B cell (primary cell): ENCODE results near the gene AGAP1. TPM values are rescaled to one million over a fixed set of nuclear protein-coding genes. Genes with fewer than 3 reads are reported as not detected.

ENCODE experiments used
- ATAC-seq: fragments of 200-7000 bp; cut with Tn5 transposase; one replicate; pipeline ENCODE4 v1.10.0; 2021; ENCODE audit warnings: low read depth, mild to moderate bottlenecking, moderate number of reproducible peaks, moderate library complexity
- CTCF ChIA-PET: fragments of 350-600 bp; sonication (Branson Sonifier 250); formaldehyde crosslinking; loops from one replicate; lab custom pipeline; 2021; ENCODE audit warnings: antibody characterized with exemption, inconsistent platforms; lab: Charles Lee
- POLR2A ChIA-PET: fragments of 350-600 bp; sonication (Branson Sonifier 250); formaldehyde crosslinking; loops from one replicate; lab custom pipeline; 2021; ENCODE audit warnings: antibody characterized with exemption; lab: Charles Lee
- DNase-seq: peaks from one replicate; pipeline ENCODE4 v3.0.0; 2013
- H2AFZ ChIP-seq: 2 replicates; pipeline ENCODE4 v1.6.1; 2012; ENCODE audit warnings: mild to moderate bottlenecking, low read depth, low read length; ENCODE audit not compliant: insufficient read depth, poor library complexity, severe bottlenecking
- H3K27ac ChIP-seq, 2 donors: 1 replicate in 1 of 2; 2 replicates in 1 of 2; pipeline ENCODE4 v1.5.1; 2012 to 2013; ENCODE audit warnings: low read length in 2 of 2, mild to moderate bottlenecking in 2 of 2, moderate library complexity in 1 of 2
- H3K27me3 ChIP-seq, 4 experiments: fragments of 200-600 bp in 1 of 4; sonication (generic) in 1 of 4; replicated peaks in 1 of 4; 1 replicate in 2 of 4; 2 replicates in 2 of 4; pipeline versions ENCODE4 v1.6.1 to v1.7.0; 2013 to 2016; ENCODE audit warnings: low read length in 3 of 4, mild to moderate bottlenecking in 2 of 4, mixed read lengths in 1 of 4, moderate library complexity in 1 of 4; ENCODE audit not compliant: insufficient read depth in 4 of 4, control insufficient read depth in 3 of 4; ENCODE audit errors: control extremely low read depth in 1 of 4
- H3K36me3 ChIP-seq, 2 experiments: replicated peaks in 1 of 2; 1 replicate in 1 of 2; 2 replicates in 1 of 2; pipeline versions ENCODE4 v1.6.1 to v1.7.1; 2013; ENCODE audit warnings: low read length in 1 of 2; ENCODE audit not compliant: insufficient read depth in 2 of 2, control insufficient read depth in 1 of 2; ENCODE audit errors: control extremely low read depth in 1 of 2, extremely low read depth in 1 of 2
- H3K4me1 ChIP-seq, 2 donors: fragments of 200-600 bp in 1 of 2; sonication (generic) in 1 of 2; 1 replicate in 1 of 2; 2 replicates in 1 of 2; pipeline versions ENCODE4 v1.5.1 to v1.6.1; 2013 to 2017; ENCODE audit warnings: low read length in 2 of 2; ENCODE audit not compliant: control insufficient read depth in 2 of 2, insufficient read depth in 2 of 2
- H3K4me2 ChIP-seq: replicated peaks from 2 replicates; pipeline ENCODE3; 2012; ENCODE audit warnings: mild to moderate bottlenecking, low read depth, low read length; ENCODE audit not compliant: poor library complexity, severe bottlenecking
- H3K4me3 ChIP-seq, 5 experiments: fragments of 200-600 bp in 1 of 5; sonication (generic) in 1 of 5; 1 replicate in 3 of 5; 2 replicates in 2 of 5; pipeline versions ENCODE4 v1.5.1 to v1.7.0; 2011 to 2016; ENCODE audit warnings: low read length in 4 of 5, mild to moderate bottlenecking in 4 of 5, low read depth in 2 of 5, control low read depth in 1 of 5, moderate library complexity in 1 of 5; ENCODE audit not compliant: insufficient read depth in 1 of 5; ENCODE audit errors: control extremely low read depth in 1 of 5, extremely low read depth in 1 of 5
- H3K79me2 ChIP-seq: fragments of 200-600 bp; sonication (generic); one replicate; pipeline ENCODE4 v1.6.0; 2016; ENCODE audit warnings: low read length; ENCODE audit not compliant: control insufficient read depth, insufficient read depth
- H3K9ac ChIP-seq: fragments of 200-600 bp; sonication (generic); 2 replicates; pipeline ENCODE4 v1.6.1; 2017; ENCODE audit warnings: mild to moderate bottlenecking, low read length, moderate library complexity
- H3K9me3 ChIP-seq, 3 donors: one replicate each; pipeline versions ENCODE4 v1.6.1 to v1.7.1; 2013; ENCODE audit warnings: low read length in 2 of 3; ENCODE audit not compliant: control insufficient read depth in 2 of 3, insufficient read depth in 1 of 3; ENCODE audit errors: control extremely low read depth in 1 of 3
- H4K20me1 ChIP-seq: 2 replicates; pipeline ENCODE4 v1.6.0; 2012; ENCODE audit warnings: mild to moderate bottlenecking, low read length; ENCODE audit not compliant: insufficient read depth, control insufficient read depth, poor library complexity, severe bottlenecking
- H3K27ac Mint-ChIP-seq: one replicate; pipeline ENCODE4 v1.8.0; 2021; ENCODE audit warnings: mixed read lengths
- H3K27me3 Mint-ChIP-seq: one replicate; pipeline ENCODE4 v1.8.0; 2021; ENCODE audit warnings: mixed read lengths
- H3K4me1 Mint-ChIP-seq: one replicate; pipeline ENCODE4 v1.8.0; 2021; ENCODE audit warnings: mixed read lengths
- H3K4me3 Mint-ChIP-seq: one replicate; pipeline ENCODE4 v1.8.0; 2021; ENCODE audit warnings: mixed read lengths
- H3K9me3 Mint-ChIP-seq: one replicate; pipeline ENCODE4 v1.8.0; 2022; ENCODE audit warnings: mixed read lengths; ENCODE audit not compliant: insufficient read depth
- CTCF ChIP-seq: fragments of 200-600 bp; IDR thresholded peaks from one replicate; pipeline ENCODE4 v1.8.0; 2022; ENCODE audit warnings: antibody characterized with exemption, mild to moderate bottlenecking
- EZH2 ChIP-seq: IDR thresholded peaks from 2 replicates; pipeline ENCODE4 v1.6.1; 2012; ENCODE audit warnings: borderline replicate concordance, low read depth, mild to moderate bottlenecking, moderate library complexity, low read length; ENCODE audit not compliant: insufficient read depth, poor library complexity, severe bottlenecking
- WGBS: methylation state at CpG from one replicate; pipeline ENCODE4 v1.1.5; 2013; ENCODE audit warnings: missing lambda C conversion rate; ENCODE audit not compliant: insufficient coverage; 5-methylcytosine and 5-hydroxymethylcytosine counted together
- intact Hi-C: fragments of 100-400 bp; cut with micrococcal nuclease; formaldehyde crosslinking; loops from one replicate; pipeline ENCODE4 v1.10.0; 2022
- polyA plus RNA-seq: library from polyadenylated mRNA; depleted of rRNA; stranded (reverse); fragments of >200 nt; gene quantifications from 2 replicates; pipeline ENCODE4 v1.2.3, GENCODE V29; 2012
- total RNA-seq, 2 donors: library from RNA; stranded (reverse); fragments of 120-200 nt in 1 of 2; gene quantifications; 1 replicate in 1 of 2; 2 replicates in 1 of 2; pipeline versions ENCODE4 v1.2.3 to v1.2.4, GENCODE V29; 2013 to 2022

The AGAP1 gene
- total and polyA plus RNA-seq, 2 donors (not counting 1 experiment from before 2014, with no cell fraction given) = 0.01 TPM; not detected in 1

GRCh38 chr2:235692076-235692475, 198.2 kb downstream of the AGAP1 start:
- Mint-ChIP-seq H3K27ac (no peak overlapping the region), H3K27me3 (peaks cover 15% of the 10 kb centered on the region), H3K4me1 (no peaks in the 10 kb centered on the region), H3K9me3 (no peaks in the 10 kb centered on the region), H3K4me3 (no peak overlapping the region)
- ATAC-seq (no peak), DNase-seq (no peak)
- Histone ChIP-seq H2AFZ (no peak overlapping the region), H3K4me3 (no peak overlapping the region), H3K4me2 (no peak overlapping the region), H3K27me3 (no peaks in the 10 kb centered on the region), H4K20me1 (no peaks in the 10 kb centered on the region), H3K36me3 (no peaks in the 10 kb centered on the region), H3K79me2 (no peaks in the 10 kb centered on the region), H3K9ac (no peak overlapping the region), H3K9me3 (peaks cover 0 to 2% (median 0%) of the 10 kb centered on the region in 3 donors), H3K4me1 (no peaks in the 10 kb centered on the region), H3K27ac (no peak overlapping the region)
- ChIA-PET POLR2A (no interaction called here), CTCF (no interaction called here)
- TF ChIP-seq CTCF = no peak
- no peak for TF ChIP-seq EZH2
- intact Hi-C loops = no loop called here
- WGBS = 92% methylated on average over 10 of the region's 10 CpGs

DNA sequence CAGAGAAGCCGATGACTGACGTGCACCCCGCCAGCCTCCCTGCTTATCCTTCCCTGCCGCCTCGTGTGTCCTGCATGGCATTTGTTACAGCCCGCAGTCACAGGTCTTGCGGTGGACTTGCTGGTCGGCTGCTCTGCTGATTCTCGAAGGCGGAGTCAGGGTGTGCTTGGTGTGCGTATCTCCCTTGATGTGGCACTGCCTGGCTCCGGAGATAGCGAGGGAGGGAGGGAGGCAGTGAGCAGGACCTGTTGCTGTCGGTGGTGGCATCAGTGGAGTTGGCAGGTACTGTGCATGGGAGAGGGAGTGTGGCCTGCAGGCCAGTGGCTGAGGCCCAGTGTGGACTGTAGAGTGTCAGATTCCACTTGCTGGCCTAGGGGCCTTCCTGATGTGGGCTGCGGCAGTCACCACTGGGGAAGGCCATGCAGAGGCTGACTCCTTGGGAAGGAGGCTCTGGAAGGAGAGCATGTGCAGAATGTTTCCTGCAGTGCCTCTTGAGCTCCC, 198.9 kb downstream of the AGAP1 start:
- CTCF ChIA-PET = no interaction called here
- peaks cover 12% of the 10 kb centered on the region for H3K27me3 Mint-ChIP-seq
- H3K27ac ChIP-seq = no peak overlapping the region

More for the DNA sequence above, 198.9 kb downstream of the AGAP1 start:
- POLR2A ChIA-PET = no interaction called here
- WGBS = 97% methylated on average over 15 of the region's 15 CpGs
- Histone ChIP-seq H3K27me3 (no peaks in the 10 kb centered on the region), H3K79me2 (no peaks in the 10 kb centered on the region), H4K20me1 (no peaks in the 10 kb centered on the region), H3K9me3 (peaks cover 0 to 2% (median 0%) of the 10 kb centered on the region in 3 donors), H3K4me1 (no peaks in the 10 kb centered on the region), H3K36me3 (no peaks in the 10 kb centered on the region), H3K4me2 (no peak overlapping the region), H2AFZ (no peak overlapping the region), H3K4me3 (no peak overlapping the region), H3K9ac (no peak overlapping the region)
- TF ChIP-seq CTCF (no peak), EZH2 (no peak)
- no peaks in the 10 kb centered on the region for H3K9me3 Mint-ChIP-seq
- no peak overlapping the region for H3K4me3 Mint-ChIP-seq
- H3K4me1 Mint-ChIP-seq = no peaks in the 10 kb centered on the region
- DNase-seq (no peak), ATAC-seq (no peak)
- intact Hi-C loops = no loop called here
- no peak overlapping the region for H3K27ac Mint-ChIP-seq
